Measurements from ENCODE around the gene NRG3.

NRG3 gene

GRCh38 chr10:82234173-82234572, 359.2 kb downstream of the NRG3 start:
- DNase-seq, result no peak

DNA sequence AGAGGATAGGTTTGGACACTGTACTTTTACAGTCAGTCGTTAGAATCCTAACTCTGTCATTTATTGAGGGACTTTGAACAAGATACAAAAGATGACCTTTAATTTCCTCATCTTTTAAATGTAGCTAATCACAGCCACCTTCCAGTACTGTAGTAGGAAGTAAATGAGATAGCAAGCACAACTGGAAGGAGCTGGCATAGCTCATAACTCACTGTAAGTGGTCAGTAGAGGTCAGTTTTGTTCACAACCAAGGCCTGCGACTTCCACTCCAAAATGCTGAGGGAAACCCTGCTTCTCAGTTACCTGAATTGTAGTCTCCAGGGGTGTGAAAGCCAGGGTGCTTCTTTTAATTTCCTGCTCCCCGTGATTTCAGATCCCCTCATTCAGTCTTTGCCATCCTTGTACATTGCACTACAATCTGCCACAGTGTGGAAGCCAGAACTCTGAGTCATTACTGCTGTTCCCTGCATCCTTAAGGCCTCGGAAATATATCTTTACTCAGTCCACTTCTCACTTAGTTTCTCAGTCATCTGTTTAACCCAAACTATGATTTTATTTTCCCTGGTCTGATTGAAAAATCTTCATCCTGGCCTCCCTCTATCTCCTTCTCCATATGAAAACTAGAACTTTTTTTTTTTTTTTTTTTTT, 361.2 kb downstream of the NRG3 start:
- DNase-seq, result no peak

GRCh38 chr10:82238291-82238690, 363.3 kb downstream of the NRG3 start:
- no peak for DNase-seq

- no peak for DNase-seq
Observed at GRCh38 chr10:82240408-82240807, 365.4 kb downstream of the NRG3 start.

GRCh38 chr10:82242778-82243177, 367.8 kb downstream of the NRG3 start:
- DNase-seq, result no peak

DNA sequence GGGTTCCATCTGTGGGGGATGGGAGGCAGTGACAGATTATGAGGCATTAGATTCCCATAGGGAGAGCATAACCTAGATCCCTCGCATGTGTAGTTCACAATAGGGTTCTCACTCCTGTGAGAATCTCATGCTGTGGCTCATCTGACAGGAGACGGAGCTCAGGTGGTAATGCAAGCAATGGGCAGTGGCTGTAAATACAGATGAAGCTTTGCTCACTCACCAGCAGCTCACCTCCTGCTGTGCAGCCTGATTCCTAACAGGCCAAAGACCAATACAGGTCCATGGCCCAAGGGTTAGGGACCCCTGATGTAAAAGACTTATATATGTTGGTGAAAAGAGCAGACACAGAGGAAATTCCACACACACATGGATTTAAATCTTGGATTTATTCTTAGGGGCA, 370.2 kb downstream of the NRG3 start:
- no peak for DNase-seq

- no peak for DNase-seq
Observed at GRCh38 chr10:82245906-82246560, 371.0 kb downstream of the NRG3 start.

DNA sequence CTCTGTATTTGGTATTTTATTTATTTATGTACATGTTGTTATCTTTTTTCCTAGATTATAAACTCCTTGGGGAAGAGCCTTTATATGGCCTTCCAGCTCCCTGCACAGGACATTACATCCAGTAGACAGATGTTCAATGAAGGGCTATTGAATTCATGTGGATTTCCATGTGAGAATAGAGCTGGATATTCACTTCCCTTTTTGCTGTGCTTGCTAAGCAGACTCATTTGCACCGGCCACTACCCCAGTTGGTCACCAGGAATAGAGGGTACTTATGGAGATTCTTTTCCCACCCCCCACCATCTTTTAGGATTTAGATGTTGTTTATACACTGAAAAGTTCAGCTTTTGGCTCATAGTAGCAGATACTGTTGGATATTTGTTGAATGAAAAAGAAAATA, 374.1 kb downstream of the NRG3 start:
- no peak for DNase-seq

DNA sequence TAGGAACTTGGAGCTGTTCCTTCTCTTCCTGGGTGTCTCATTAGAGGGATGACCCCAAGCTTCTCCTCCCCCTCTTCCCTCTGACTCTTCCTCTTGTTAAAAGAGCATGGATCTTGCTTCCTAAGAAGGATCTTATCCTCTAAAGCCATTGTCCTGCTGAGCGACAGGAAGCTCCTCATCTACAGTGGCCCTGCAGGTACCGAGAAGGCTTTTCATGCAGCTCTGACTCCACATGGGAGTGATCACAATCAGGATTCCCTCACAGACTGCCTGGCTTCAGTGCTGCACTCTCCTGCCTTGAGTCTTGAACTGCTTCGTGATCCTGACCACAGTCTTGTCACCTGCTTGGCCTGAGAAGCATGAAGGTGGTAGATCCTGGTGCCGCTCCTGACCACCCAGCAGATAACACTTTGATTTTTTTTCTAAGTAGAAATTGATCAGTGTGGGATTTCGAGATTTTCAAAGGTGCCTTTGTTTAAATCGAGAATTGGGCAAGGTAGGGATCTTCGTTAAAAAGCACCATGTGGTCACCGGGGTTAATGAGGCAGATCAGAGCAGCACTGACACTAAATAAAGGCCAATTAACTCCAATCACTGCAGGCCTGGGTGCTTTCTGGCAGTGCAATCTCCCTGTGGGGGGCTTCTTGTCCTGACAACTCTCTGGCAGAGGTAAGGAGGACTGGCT, 376.4 kb downstream of the NRG3 start:
- DNase-seq, result no peak

- no peak for DNase-seq
Observed at GRCh38 chr10:82252081-82252480, 377.1 kb downstream of the NRG3 start.

DNA sequence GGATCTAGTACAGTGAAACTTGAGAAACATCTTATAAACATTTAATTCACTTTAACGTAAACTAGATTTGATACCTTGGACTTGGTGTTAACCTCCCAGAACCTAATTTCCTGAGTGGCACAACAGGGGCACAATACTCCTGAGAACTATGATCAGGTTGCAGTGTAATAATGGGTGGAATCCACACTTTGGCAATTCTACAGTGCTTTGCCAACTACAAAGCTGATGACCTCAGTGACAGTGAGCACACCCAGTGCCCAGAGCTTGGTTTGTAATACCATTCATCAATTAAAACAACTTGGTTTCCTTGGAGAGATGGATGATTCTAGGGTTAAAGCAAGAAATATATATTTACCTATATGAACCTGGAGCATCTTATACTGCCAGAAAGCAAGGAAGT, 379.2 kb downstream of the NRG3 start:
- DNase-seq, result no peak

GRCh38 chr10:82256275-82256674, 381.3 kb downstream of the NRG3 start:
- no peak for DNase-seq

DNA sequence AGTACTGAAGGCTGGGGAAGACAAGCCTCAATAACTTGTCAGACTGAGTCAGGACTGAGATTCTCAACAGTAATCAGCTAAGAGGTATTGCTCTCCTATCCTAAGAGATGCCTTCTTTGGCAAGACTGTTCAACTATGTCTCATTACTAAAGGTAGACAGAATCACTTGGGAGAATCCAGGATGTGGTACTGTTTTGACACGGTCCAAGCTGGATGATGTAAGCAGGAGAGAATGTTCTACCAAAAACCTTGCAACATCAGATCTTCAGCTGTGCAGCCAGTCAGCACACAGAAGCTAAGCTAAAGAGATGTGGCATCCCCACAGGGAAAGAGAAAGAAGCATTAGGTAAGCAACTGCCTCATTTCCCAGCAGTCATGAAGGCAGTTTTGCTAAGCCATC, 391.4 kb downstream of the NRG3 start:
- DNase-seq, result no peak

DNA sequence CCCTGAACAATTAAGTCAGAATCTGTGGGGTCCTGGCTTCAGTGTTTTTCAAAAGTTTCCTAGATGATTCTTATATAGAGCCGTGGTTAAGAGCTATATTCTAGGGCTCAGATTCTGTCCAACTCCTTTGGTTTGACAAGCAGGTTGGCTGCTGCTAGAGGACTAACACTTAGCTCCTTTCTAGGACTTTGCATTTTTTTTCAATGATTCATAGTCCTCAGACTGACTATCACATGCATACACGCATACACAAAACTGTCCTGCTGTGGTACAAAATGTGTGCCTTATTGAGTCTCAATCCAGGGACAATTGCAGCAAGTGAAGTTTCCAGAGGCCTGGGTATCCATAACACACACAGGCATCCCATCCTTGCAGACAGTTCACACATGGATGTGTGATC, 392.0 kb downstream of the NRG3 start:
- no peak for DNase-seq

DNA sequence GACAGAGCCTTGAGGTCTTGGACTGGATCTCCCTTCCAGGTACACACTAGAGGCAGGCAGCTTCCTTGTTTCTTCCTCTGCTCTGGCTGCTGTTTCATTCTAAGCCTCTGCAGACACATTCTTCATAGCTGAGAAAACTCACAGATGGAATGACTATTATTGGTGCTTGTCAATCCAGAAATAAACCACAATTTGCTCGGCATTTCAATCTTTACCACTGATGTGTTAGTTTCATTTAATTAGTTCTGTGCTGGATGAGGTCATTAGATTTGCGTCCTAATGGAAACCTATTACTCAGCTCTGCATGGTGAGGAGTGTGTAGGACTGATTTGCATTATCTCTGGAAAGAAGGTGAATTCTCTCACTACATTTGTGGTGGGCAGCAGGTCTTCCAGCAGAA, 392.5 kb downstream of the NRG3 start:
- no peak for DNase-seq

GRCh38 chr10:82267960-82268359, 393.0 kb downstream of the NRG3 start:
- no peak for DNase-seq

- DNase-seq, result no peak
Observed at GRCh38 chr10:82277591-82277990, 402.6 kb downstream of the NRG3 start.

- no peak for DNase-seq
Observed at GRCh38 chr10:82278401-82279182, 403.6 kb downstream of the NRG3 start.

DNA sequence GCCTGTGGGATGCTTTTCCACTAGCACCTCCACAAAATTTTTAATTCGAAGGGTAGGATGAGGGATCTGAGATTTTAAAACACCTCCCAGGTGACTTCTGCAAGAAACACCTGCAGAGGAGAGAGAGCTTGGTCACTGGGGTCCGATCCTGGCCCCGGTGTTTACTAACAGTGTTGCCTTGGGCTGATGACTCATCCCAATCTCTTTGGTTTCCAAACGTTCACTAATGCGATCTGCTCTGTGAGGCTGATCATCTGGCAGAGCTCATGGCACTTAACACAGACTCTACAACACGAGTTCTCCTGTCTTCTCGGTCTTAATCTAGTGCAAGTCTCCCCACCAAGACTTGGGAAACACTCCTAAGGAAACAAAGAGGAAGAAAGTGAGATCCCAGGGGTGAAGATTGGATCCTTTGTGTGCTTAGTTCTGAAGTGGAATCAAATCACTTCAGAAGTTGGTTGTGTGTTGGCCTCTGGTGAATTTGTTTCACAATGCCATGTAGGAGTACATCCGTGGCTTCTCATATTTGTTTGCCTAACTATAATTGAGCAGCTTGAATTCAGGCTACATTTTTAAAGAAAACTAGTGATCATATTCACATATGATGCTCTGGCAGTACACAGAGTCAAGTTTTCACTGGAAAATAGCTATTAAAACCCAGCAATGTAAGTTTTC, 407.9 kb downstream of the NRG3 start:
- DNase-seq, result no peak

GRCh38 chr10:82284180-82284579, 409.2 kb downstream of the NRG3 start:
- DNase-seq, result no peak

DNA sequence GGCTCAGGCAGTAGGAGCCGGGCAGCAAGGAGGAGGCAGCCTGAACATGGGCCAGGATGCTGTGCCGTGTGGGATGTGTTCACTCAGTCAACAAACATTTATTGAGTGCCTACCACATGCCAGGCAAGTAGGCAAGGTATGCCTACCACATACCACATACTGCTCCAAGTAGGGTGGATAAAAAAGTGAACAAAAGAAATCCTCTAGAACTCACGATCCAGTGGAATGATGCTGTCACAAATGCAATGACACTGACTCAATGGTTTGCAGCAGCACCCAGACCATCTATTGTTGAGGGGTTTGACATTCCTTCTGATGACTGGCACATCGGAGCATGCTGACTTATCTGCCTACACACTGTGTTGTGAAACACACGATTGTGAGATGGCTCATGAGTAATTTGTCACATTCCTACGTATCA, 413.5 kb downstream of the NRG3 start:
- no peak for DNase-seq

- no peak for DNase-seq
Observed at GRCh38 chr10:82289945-82290344, 415.0 kb downstream of the NRG3 start.

DNA sequence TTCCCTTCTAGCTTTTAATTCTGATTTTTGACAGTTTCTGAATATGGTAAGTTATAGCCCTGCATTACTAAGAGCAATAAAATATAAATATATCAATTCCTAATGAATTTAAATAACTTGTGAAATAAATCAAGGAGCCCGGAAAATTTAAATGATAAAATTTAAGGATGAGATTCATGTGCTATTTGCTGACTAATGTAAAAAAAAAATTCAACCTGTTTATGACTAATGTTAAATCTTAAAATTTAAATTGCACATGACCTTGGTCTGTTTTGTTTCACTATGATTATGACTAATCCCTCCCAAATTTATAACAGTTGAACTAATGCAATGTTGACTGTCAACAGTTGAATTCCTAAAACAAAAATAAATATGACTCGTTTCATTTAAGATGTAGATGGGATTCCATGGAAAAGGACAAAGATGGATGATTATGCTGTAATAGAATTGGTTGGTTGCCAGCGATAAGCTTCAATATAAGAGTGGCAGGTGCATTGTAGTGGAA, 419.9 kb downstream of the NRG3 start:
- DNase-seq, result no peak

Data from CD4-positive, alpha-beta T cell treated with Interleukin-17A for 4 hours (primary cell).